ENCODE results near the gene TARS3. TPM values are rescaled to one million over a fixed set of nuclear protein-coding genes. Genes with fewer than 3 reads are reported as not detected.

TARS3 gene
- total and polyA plus RNA-seq, 8 donors: 3.4 to 53.1 (median 15.6) TPM

DNA sequence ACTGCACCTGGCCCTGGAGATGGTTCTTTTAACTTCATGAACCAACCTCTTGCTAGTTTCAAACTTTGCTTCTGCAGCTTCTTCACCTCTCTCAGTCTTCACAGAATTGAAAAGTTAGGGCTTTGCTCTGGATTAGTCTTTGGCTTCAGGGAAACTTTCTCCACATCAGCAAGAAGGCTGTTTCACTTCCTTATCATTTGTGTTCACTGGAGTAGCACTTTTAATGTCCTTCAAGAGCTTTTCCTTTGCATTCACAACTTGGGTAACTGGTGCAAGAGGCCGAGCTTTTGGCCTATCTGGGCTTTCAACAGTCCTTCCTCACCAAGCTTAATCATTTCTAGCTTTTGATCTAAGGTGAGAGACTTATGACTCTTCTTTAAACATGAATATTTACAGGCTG is 56.4 kb downstream of the TARS3 start:
- WGBS, 5 donors: 79 to 100% (median 92%) methylated on average over 1 of the region's 1 CpG
- no peak for DNase-seq
- intact Hi-C loops (cut with DNase I; ENCODE audit: low total_unique reads): no loop called here
- H3K4me1 ChIP-seq: no peaks in the 10 kb centered on the region
- H3K36me3 ChIP-seq: peaks cover 9 to 62% (median 57%) of the 10 kb centered on the region in 4 donors
- TF ChIP-seq, protein P1, sequence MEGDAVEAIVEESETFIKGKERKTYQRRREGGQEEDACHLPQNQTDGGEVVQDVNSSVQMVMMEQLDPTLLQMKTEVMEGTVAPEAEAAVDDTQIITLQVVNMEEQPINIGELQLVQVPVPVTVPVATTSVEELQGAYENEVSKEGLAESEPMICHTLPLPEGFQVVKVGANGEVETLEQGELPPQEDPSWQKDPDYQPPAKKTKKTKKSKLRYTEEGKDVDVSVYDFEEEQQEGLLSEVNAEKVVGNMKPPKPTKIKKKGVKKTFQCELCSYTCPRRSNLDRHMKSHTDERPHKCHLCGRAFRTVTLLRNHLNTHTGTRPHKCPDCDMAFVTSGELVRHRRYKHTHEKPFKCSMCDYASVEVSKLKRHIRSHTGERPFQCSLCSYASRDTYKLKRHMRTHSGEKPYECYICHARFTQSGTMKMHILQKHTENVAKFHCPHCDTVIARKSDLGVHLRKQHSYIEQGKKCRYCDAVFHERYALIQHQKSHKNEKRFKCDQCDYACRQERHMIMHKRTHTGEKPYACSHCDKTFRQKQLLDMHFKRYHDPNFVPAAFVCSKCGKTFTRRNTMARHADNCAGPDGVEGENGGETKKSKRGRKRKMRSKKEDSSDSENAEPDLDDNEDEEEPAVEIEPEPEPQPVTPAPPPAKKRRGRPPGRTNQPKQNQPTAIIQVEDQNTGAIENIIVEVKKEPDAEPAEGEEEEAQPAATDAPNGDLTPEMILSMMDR (IDR thresholded peaks at IDR 0.05): no peak
- TF ChIP-seq EP300 (IDR thresholded peaks at IDR 0.05) (no peak), POLR2AphosphoS5 (IDR thresholded peaks at IDR 0.05) (no peak)
- no peak overlapping the region for H3K27ac ChIP-seq
- peaks cover 0 to 8% (median 2%) of the 10 kb centered on the region in 4 donors for H3K9me3 ChIP-seq
- no peaks in the 10 kb centered on the region for H3K27me3 ChIP-seq
- H3K4me3 ChIP-seq: no peak overlapping the region

DNA sequence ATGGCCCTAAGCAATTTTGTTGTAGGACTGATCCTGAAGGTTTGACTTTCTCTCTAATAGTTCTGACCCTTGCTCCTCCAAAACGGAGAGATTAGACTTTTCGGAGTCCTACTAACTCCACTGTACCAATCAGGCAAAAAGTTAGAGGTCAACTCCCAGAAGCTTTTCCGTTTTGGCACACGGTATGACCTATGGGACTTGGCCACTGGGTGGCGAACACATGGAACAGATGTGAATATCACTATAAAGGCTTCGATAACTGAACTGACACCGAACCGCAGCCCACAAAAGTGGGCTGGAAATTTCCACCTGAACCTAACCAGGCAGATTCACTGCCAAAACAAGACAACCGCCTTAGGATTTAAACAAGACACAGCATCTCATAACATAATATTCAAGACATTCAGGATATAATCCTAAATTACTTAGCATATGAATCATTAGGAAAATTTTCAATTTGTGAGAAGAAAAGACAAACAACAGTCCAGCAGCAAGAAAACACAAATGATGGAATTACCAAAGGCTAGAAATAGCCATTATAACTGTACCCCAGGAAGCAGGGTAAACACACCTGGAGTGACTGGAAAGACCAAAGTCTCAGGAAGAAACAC is 59.9 kb downstream of the TARS3 start:
- no peaks in the 10 kb centered on the region for H3K4me1 ChIP-seq
- TF ChIP-seq EP300 (IDR thresholded peaks at IDR 0.05): no peak
- TF ChIP-seq POLR2AphosphoS5 (IDR thresholded peaks at IDR 0.05): no peak
- no peak for TF ChIP-seq POLR2A (IDR thresholded peaks at IDR 0.05)
- TF ChIP-seq, protein P1 (IDR thresholded peaks at IDR 0.05): peak in 1 of 7 experiments; percentile 9
- DNase-seq: no peak
- H3K4me3 ChIP-seq: no peak overlapping the region
- H3K27ac ChIP-seq: no peak overlapping the region
- H3K27me3 ChIP-seq: no peaks in the 10 kb centered on the region
- H3K9me3 ChIP-seq: peaks cover 0 to 8% (median 2%) of the 10 kb centered on the region in 4 donors
- 71 to 85% (median 75%) methylated on average over 9 of the region's 9 CpGs for WGBS, 5 donors
- intact Hi-C loops (cut with DNase I; ENCODE audit: low total_unique reads): no loop called here
- peaks cover 0 to 51% (median 45%) of the 10 kb centered on the region in 4 donors for H3K36me3 ChIP-seq

DNA sequence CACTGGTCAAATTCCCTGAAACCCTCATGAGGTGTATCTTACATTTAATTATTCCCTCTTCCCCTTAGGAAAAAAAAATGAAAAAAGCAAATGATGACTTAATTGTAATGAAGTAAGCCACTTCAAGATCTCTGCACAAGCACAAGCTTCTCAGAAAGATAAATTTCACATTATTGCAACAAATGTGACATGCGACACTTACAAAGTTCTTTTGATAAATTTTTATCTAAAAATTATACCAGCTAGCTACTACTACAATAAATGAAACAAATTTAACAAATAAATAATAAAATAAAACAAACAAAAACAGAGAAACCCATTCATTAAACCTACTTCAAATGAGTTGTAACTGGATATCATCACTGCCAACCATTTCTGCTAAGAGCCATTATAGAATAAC is 62.1 kb downstream of the TARS3 start:
- intact Hi-C loops (cut with DNase I; ENCODE audit: low total_unique reads): no loop called here
- H3K4me1 ChIP-seq: no peaks in the 10 kb centered on the region
- no peak overlapping the region for H3K4me3 ChIP-seq
- DNase-seq: no peak
- TF ChIP-seq EP300 (IDR thresholded peaks at IDR 0.05) (no peak), POLR2A (IDR thresholded peaks at IDR 0.05) (no peak), POLR2AphosphoS5 (IDR thresholded peaks at IDR 0.05) (no peak)
- TF ChIP-seq, protein P1 (IDR thresholded peaks at IDR 0.05): no peak
- H3K9me3 ChIP-seq: peaks cover 0 to 3% (median 1%) of the 10 kb centered on the region in 4 donors
- H3K27ac ChIP-seq: no peak overlapping the region
- 94 to 100% (median 98%) methylated on average over 1 of the region's 1 CpG for WGBS, 5 donors
- H3K36me3 ChIP-seq: peaks cover 0 to 47% (median 38%) of the 10 kb centered on the region in 4 donors
- H3K27me3 ChIP-seq: no peaks in the 10 kb centered on the region

DNA sequence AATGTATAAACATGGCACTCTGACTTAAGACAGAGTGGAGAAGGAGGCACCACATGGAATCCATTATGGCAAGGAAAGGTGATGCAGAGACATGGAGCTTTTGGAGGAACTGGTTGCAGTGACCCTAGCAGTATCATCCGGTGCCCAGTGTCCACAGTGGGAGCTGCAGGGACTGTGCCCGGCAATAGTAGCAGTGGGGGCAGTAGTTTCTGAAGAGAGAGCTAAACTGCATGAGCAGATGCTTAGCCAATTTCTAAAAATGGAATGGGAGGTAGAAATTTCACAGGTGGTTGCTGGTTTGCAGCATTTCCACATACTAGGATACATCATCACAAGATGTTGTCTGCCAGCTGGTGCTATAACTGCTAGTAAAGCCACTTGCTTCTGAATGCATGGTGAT is 64.3 kb downstream of the TARS3 start:
- H3K4me1 ChIP-seq: no peaks in the 10 kb centered on the region
- no peak overlapping the region for H3K27ac ChIP-seq
- no peaks in the 10 kb centered on the region for H3K9me3 ChIP-seq
- intact Hi-C loops (cut with DNase I; ENCODE audit: low total_unique reads): no loop called here
- H3K27me3 ChIP-seq: no peaks in the 10 kb centered on the region
- H3K36me3 ChIP-seq: peaks cover 0 to 62% (median 51%) of the 10 kb centered on the region in 4 donors
- 93 to 98% (median 94%) methylated on average over 2 of the region's 2 CpGs for WGBS, 5 donors
- TF ChIP-seq POLR2A (IDR thresholded peaks at IDR 0.05) (no peak), EP300 (IDR thresholded peaks at IDR 0.05) (no peak), POLR2AphosphoS5 (IDR thresholded peaks at IDR 0.05) (no peak)
- TF ChIP-seq, protein P1 (IDR thresholded peaks at IDR 0.05): no peak
- no peak for DNase-seq
- no peak overlapping the region for H3K4me3 ChIP-seq

Measured in stomach (tissue), 9 donors.